Astrocyte (in vitro differentiated cells and primary cell): ENCODE measurements around the gene HSD17B8.

Source experiments
- CTCF ChIP-seq: IDR thresholded peaks from 2 replicates; pipeline ENCODE4 v1.5.1; 2011; ENCODE audit warnings: low read depth, mild to moderate bottlenecking, inconsistent platforms, low read length, moderate library complexity; ENCODE audit not compliant: insufficient read depth
- EZH2 ChIP-seq: IDR thresholded peaks from 2 replicates; pipeline ENCODE4 v1.6.1; 2012; ENCODE audit warnings: mild to moderate bottlenecking, low read length, inconsistent platforms; ENCODE audit not compliant: insufficient read depth

GRCh38 chr6:33166363-33166762, 38.1 kb upstream of the HSD17B8 start:
- no peak for TF ChIP-seq EZH2
- TF ChIP-seq CTCF: no peak
